ENCODE results near the gene LEPR.

LEPR gene

GRCh38 chr1:65392497-65392896, 28.0 kb upstream of the LEPR start:
- Histone ChIP-seq H3K9ac (ENCODE audit: low read length in 5 of 5) (no peak overlapping the region), H3K9me3 (ENCODE audit: control insufficient read depth in 5 of 5, low read length in 5 of 5) (no peaks in the 10 kb centered on the region), H3K27me3 (ENCODE audit: control insufficient read depth in 5 of 5, insufficient read depth in 4 of 5, low read length in 5 of 5) (no peaks in the 10 kb centered on the region), H3K4me3 (ENCODE audit: low read depth in 1 of 5, low read length in 5 of 5) (no peak overlapping the region), H3K27ac (ENCODE audit: low read depth, low read length) (no peak overlapping the region), H3K4me1 (ENCODE audit: control insufficient read depth in 5 of 5, insufficient read depth in 5 of 5, low read length in 5 of 5) (peaks cover 0 to 15% (median 0%) of the 10 kb centered on the region in 5 donors), H3K36me3 (ENCODE audit: control insufficient read depth in 5 of 5, insufficient read depth in 5 of 5, low read length in 5 of 5) (no peaks in the 10 kb centered on the region)

GRCh38 chr1:65393347-65393746, 27.1 kb upstream of the LEPR start:
- Histone ChIP-seq H3K4me1 (ENCODE audit: control insufficient read depth in 5 of 5, insufficient read depth in 5 of 5, low read length in 5 of 5) (peaks cover 0 to 15% (median 0%) of the 10 kb centered on the region in 5 donors), H3K27ac (ENCODE audit: low read depth, low read length) (no peak overlapping the region), H3K4me3 (ENCODE audit: low read depth in 1 of 5, low read length in 5 of 5) (no peak overlapping the region), H3K9me3 (ENCODE audit: control insufficient read depth in 5 of 5, low read length in 5 of 5) (no peaks in the 10 kb centered on the region), H3K27me3 (ENCODE audit: control insufficient read depth in 5 of 5, insufficient read depth in 4 of 5, low read length in 5 of 5) (no peaks in the 10 kb centered on the region), H3K36me3 (ENCODE audit: control insufficient read depth in 5 of 5, insufficient read depth in 5 of 5, low read length in 5 of 5) (no peaks in the 10 kb centered on the region), H3K9ac (ENCODE audit: low read length in 5 of 5) (no peak overlapping the region)

DNA sequence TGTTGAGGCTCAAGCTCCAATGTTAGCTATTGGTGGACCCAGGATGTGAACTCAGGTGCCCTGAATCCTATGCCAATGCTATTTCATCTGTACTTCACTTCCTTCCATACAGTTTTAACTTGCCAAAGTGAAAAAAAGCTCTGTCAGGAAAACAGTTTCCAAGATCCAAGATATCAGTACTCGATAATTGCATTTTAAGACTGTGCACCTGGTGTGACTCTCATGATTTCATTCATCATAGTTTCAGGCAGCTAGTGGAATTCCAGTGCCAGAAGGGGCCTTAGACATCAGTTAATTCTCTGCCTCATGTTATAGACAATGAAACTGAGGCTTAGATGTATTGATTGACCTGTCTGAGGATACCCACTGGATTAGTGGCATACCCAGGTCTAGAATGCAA, 26.5 kb upstream of the LEPR start:
- H3K27ac ChIP-seq (ENCODE audit: low read depth, low read length): no peak overlapping the region
- no peak overlapping the region for H3K9ac ChIP-seq (ENCODE audit: low read length in 5 of 5)
- no peaks in the 10 kb centered on the region for H3K9me3 ChIP-seq (ENCODE audit: control insufficient read depth in 5 of 5, low read length in 5 of 5)
- no peaks in the 10 kb centered on the region for H3K27me3 ChIP-seq (ENCODE audit: control insufficient read depth in 5 of 5, insufficient read depth in 4 of 5, low read length in 5 of 5)
- peaks cover 0 to 15% (median 0%) of the 10 kb centered on the region in 5 donors for H3K4me1 ChIP-seq (ENCODE audit: control insufficient read depth in 5 of 5, insufficient read depth in 5 of 5, low read length in 5 of 5)
- H3K4me3 ChIP-seq (ENCODE audit: low read depth in 1 of 5, low read length in 5 of 5): no peak overlapping the region
- no peaks in the 10 kb centered on the region for H3K36me3 ChIP-seq (ENCODE audit: control insufficient read depth in 5 of 5, insufficient read depth in 5 of 5, low read length in 5 of 5)

- Histone ChIP-seq H3K9me3 (ENCODE audit: control insufficient read depth in 5 of 5, low read length in 5 of 5) (no peaks in the 10 kb centered on the region), H3K9ac (ENCODE audit: low read length in 5 of 5) (no peak overlapping the region), H3K4me3 (ENCODE audit: low read depth in 1 of 5, low read length in 5 of 5) (no peak overlapping the region), H3K4me1 (ENCODE audit: control insufficient read depth in 5 of 5, insufficient read depth in 5 of 5, low read length in 5 of 5) (peaks cover 0 to 15% (median 0%) of the 10 kb centered on the region in 5 donors), H3K27me3 (ENCODE audit: control insufficient read depth in 5 of 5, insufficient read depth in 4 of 5, low read length in 5 of 5) (no peaks in the 10 kb centered on the region), H3K36me3 (ENCODE audit: control insufficient read depth in 5 of 5, insufficient read depth in 5 of 5, low read length in 5 of 5) (no peaks in the 10 kb centered on the region), H3K27ac (ENCODE audit: low read depth, low read length) (no peak overlapping the region)
Observed at GRCh38 chr1:65395887-65396612, 24.4 kb upstream of the LEPR start.

DNA sequence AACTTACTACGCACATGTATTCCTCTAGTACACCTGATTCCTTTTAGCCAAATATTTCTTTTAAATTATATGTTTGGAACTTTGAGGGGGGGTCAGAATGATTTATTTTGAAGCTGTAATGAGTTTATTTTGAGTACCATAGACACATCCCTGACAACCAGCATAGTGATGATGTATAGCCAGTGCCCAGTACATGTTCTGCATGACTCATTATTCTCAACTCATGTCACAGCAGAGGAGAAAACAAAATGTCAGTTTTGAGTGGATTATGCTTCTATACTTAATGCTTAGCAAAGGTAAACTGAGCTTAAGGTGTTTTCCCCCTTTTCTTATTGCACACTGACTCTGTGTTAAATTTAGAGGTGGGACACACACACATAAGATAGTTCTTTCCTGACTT, 22.4 kb upstream of the LEPR start:
- H3K9me3 ChIP-seq (ENCODE audit: control insufficient read depth in 5 of 5, low read length in 5 of 5): no peaks in the 10 kb centered on the region
- H3K4me3 ChIP-seq (ENCODE audit: low read depth in 1 of 5, low read length in 5 of 5): no peak overlapping the region
- peaks cover 0 to 15% (median 0%) of the 10 kb centered on the region in 5 donors for H3K4me1 ChIP-seq (ENCODE audit: control insufficient read depth in 5 of 5, insufficient read depth in 5 of 5, low read length in 5 of 5)
- no peak overlapping the region for H3K9ac ChIP-seq (ENCODE audit: low read length in 5 of 5)
- no peak overlapping the region for H3K27ac ChIP-seq (ENCODE audit: low read depth, low read length)
- no peaks in the 10 kb centered on the region for H3K36me3 ChIP-seq (ENCODE audit: control insufficient read depth in 5 of 5, insufficient read depth in 5 of 5, low read length in 5 of 5)
- H3K27me3 ChIP-seq (ENCODE audit: control insufficient read depth in 5 of 5, insufficient read depth in 4 of 5, low read length in 5 of 5): no peaks in the 10 kb centered on the region

GRCh38 chr1:65399003-65399402, 21.5 kb upstream of the LEPR start:
- no peaks in the 10 kb centered on the region for H3K9me3 ChIP-seq (ENCODE audit: control insufficient read depth in 5 of 5, low read length in 5 of 5)
- no peaks in the 10 kb centered on the region for H3K36me3 ChIP-seq (ENCODE audit: control insufficient read depth in 5 of 5, insufficient read depth in 5 of 5, low read length in 5 of 5)
- no peak overlapping the region for H3K27ac ChIP-seq (ENCODE audit: low read depth, low read length)
- no peak overlapping the region for H3K9ac ChIP-seq (ENCODE audit: low read length in 5 of 5)
- peaks cover 0 to 8% (median 0%) of the 10 kb centered on the region in 5 donors for H3K4me1 ChIP-seq (ENCODE audit: control insufficient read depth in 5 of 5, insufficient read depth in 5 of 5, low read length in 5 of 5)
- H3K27me3 ChIP-seq (ENCODE audit: control insufficient read depth in 5 of 5, insufficient read depth in 4 of 5, low read length in 5 of 5): no peaks in the 10 kb centered on the region
- H3K4me3 ChIP-seq (ENCODE audit: low read depth in 1 of 5, low read length in 5 of 5): no peak overlapping the region

- H3K27me3 ChIP-seq (ENCODE audit: control insufficient read depth in 5 of 5, insufficient read depth in 4 of 5, low read length in 5 of 5): no peaks in the 10 kb centered on the region
- no peaks in the 10 kb centered on the region for H3K4me1 ChIP-seq (ENCODE audit: control insufficient read depth in 5 of 5, insufficient read depth in 5 of 5, low read length in 5 of 5)
- no peaks in the 10 kb centered on the region for H3K36me3 ChIP-seq (ENCODE audit: control insufficient read depth in 5 of 5, insufficient read depth in 5 of 5, low read length in 5 of 5)
- H3K4me3 ChIP-seq (ENCODE audit: low read depth in 1 of 5, low read length in 5 of 5): no peak overlapping the region
- H3K9me3 ChIP-seq (ENCODE audit: control insufficient read depth in 5 of 5, low read length in 5 of 5): no peaks in the 10 kb centered on the region
- H3K27ac ChIP-seq (ENCODE audit: low read depth, low read length): no peak overlapping the region
- no peak overlapping the region for H3K9ac ChIP-seq (ENCODE audit: low read length in 5 of 5)
Observed at GRCh38 chr1:65401612-65402011, 18.9 kb upstream of the LEPR start.

GRCh38 chr1:65404941-65405340, 15.5 kb upstream of the LEPR start:
- H3K27me3 ChIP-seq (ENCODE audit: control insufficient read depth in 5 of 5, insufficient read depth in 4 of 5, low read length in 5 of 5): no peaks in the 10 kb centered on the region
- no peaks in the 10 kb centered on the region for H3K9me3 ChIP-seq (ENCODE audit: control insufficient read depth in 5 of 5, low read length in 5 of 5)
- H3K4me3 ChIP-seq (ENCODE audit: low read depth in 1 of 5, low read length in 5 of 5): no peak overlapping the region
- H3K36me3 ChIP-seq (ENCODE audit: control insufficient read depth in 5 of 5, insufficient read depth in 5 of 5, low read length in 5 of 5): no peaks in the 10 kb centered on the region
- H3K9ac ChIP-seq (ENCODE audit: low read length in 5 of 5): no peak overlapping the region
- H3K4me1 ChIP-seq (ENCODE audit: control insufficient read depth in 5 of 5, insufficient read depth in 5 of 5, low read length in 5 of 5): no peaks in the 10 kb centered on the region
- H3K27ac ChIP-seq (ENCODE audit: low read depth, low read length): no peak overlapping the region

GRCh38 chr1:65407877-65408276, 12.6 kb upstream of the LEPR start:
- Histone ChIP-seq H3K9ac (ENCODE audit: low read length in 5 of 5) (no peak overlapping the region), H3K27me3 (ENCODE audit: control insufficient read depth in 5 of 5, insufficient read depth in 4 of 5, low read length in 5 of 5) (no peaks in the 10 kb centered on the region), H3K4me1 (ENCODE audit: control insufficient read depth in 5 of 5, insufficient read depth in 5 of 5, low read length in 5 of 5) (no peaks in the 10 kb centered on the region), H3K36me3 (ENCODE audit: control insufficient read depth in 5 of 5, insufficient read depth in 5 of 5, low read length in 5 of 5) (no peaks in the 10 kb centered on the region), H3K27ac (ENCODE audit: low read depth, low read length) (no peak overlapping the region), H3K9me3 (ENCODE audit: control insufficient read depth in 5 of 5, low read length in 5 of 5) (no peaks in the 10 kb centered on the region), H3K4me3 (ENCODE audit: low read depth in 1 of 5, low read length in 5 of 5) (no peak overlapping the region)

DNA sequence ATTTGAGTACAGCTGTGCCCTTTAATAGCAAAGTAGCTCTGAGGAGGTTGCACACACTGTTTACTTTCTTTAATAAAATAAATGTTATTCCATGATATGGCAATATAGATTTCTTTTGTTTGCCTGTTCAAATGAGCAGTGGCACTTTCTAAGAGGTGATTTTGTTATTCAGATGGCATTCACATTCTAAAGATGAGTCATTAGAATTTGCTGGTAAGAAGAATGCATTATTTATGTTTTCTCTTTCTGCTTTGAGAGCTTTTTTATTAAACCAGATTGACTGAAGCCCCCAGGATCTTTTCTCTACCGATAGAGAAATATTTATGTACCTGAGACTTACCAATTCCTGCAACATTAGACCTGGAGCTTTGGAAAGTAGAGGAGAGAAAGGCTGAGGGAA, 11.2 kb upstream of the LEPR start:
- Histone ChIP-seq H3K9me3 (ENCODE audit: control insufficient read depth in 5 of 5, low read length in 5 of 5) (no peaks in the 10 kb centered on the region), H3K4me3 (ENCODE audit: low read depth in 1 of 5, low read length in 5 of 5) (no peak overlapping the region), H3K27ac (ENCODE audit: low read depth, low read length) (no peak overlapping the region), H3K9ac (ENCODE audit: low read length in 5 of 5) (no peak overlapping the region), H3K4me1 (ENCODE audit: control insufficient read depth in 5 of 5, insufficient read depth in 5 of 5, low read length in 5 of 5) (no peaks in the 10 kb centered on the region), H3K27me3 (ENCODE audit: control insufficient read depth in 5 of 5, insufficient read depth in 4 of 5, low read length in 5 of 5) (no peaks in the 10 kb centered on the region), H3K36me3 (ENCODE audit: control insufficient read depth in 5 of 5, insufficient read depth in 5 of 5, low read length in 5 of 5) (no peaks in the 10 kb centered on the region)

Data from subcutaneous abdominal adipose tissue (tissue), 5 donors.